Neutrophil (primary cell): ENCODE results near the gene DTX3L.
A peak's percentile ranks its signal among the peaks of the same experiment; 100 is the strongest.
"Not testable (repeated sequence)": the region's sequence is repeated elsewhere in the genome, so short reads cannot be mapped to it uniquely, and the experiment has no call there.

Experiments
- H3K27ac ChIP-seq: fragments of 200-600 bp; sonication (generic); 2 replicates; pipeline ENCODE4 v1.5.1; 2016; ENCODE audit warnings: mild to moderate bottlenecking, moderate library complexity
- H3K27me3 ChIP-seq: fragments of 200-600 bp; sonication (generic); 2 replicates; pipeline ENCODE4 v1.6.0; 2016; ENCODE audit warnings: mild to moderate bottlenecking
- H3K36me3 ChIP-seq: fragments of 200-600 bp; sonication (generic); 2 replicates; pipeline ENCODE4 v1.5.1; 2017
- H3K4me1 ChIP-seq, 2 experiments: fragments of 200-600 bp in 1 of 2; sonication (generic) in 1 of 2; 1 replicate in 1 of 2; 2 replicates in 1 of 2; pipeline versions ENCODE4 v1.5.1 to v1.6.1; 2013 to 2016; ENCODE audit warnings: low read depth in 1 of 2, low read length in 1 of 2, mild to moderate bottlenecking in 1 of 2, moderate library complexity in 1 of 2; ENCODE audit not compliant: control insufficient read depth in 1 of 2, insufficient read depth in 1 of 2
- H3K4me3 ChIP-seq, 2 experiments: fragments of 200-600 bp in 1 of 2; sonication (generic) in 1 of 2; 1 replicate in 1 of 2; 2 replicates in 1 of 2; pipeline ENCODE4 v1.5.1; 2013 to 2016; ENCODE audit warnings: low read depth in 1 of 2, low read length in 1 of 2, mild to moderate bottlenecking in 1 of 2, moderate library complexity in 1 of 2
- H3K9me3 ChIP-seq: fragments of 200-600 bp; sonication (generic); 2 replicates; pipeline ENCODE4 v1.5.1; 2016
- TF ChIP-seq, protein P1 (sequence below): fragments of 200-600 bp; sonication (generic); IDR thresholded peaks from 2 replicates; pipeline ENCODE4 v1.5.1; 2016; ENCODE audit warnings: antibody characterized with exemption

DTX3L gene

DNA sequence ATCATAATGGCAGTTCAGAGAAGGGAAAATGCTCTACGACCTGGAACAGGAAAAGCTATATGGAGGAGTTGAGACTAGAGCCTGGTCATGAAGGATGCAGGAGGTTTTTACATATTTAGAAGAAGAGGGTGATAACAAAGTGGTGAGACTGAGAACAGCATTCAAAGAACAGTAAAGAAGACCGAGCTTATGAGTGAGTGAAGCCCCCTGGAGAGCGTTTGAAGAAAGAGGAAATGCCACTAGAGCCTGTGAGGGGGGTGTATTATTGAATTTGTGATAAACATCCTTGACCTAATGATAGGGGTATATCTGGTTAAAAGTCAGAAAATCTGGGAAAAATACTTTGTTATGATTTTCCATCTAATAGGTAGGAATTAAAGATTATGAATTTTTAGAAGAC, 4.2 kb upstream of the DTX3L start:
- Histone ChIP-seq H3K36me3 (peaks cover 50% of the 10 kb centered on the region), H3K4me1 (peaks cover 14 to 20% of the 10 kb centered on the region in 2 experiments), H3K4me3 (no peak overlapping the region), H3K9me3 (no peaks in the 10 kb centered on the region), H3K27me3 (no peaks in the 10 kb centered on the region), H3K27ac (no peak overlapping the region)
- TF ChIP-seq, protein P1, sequence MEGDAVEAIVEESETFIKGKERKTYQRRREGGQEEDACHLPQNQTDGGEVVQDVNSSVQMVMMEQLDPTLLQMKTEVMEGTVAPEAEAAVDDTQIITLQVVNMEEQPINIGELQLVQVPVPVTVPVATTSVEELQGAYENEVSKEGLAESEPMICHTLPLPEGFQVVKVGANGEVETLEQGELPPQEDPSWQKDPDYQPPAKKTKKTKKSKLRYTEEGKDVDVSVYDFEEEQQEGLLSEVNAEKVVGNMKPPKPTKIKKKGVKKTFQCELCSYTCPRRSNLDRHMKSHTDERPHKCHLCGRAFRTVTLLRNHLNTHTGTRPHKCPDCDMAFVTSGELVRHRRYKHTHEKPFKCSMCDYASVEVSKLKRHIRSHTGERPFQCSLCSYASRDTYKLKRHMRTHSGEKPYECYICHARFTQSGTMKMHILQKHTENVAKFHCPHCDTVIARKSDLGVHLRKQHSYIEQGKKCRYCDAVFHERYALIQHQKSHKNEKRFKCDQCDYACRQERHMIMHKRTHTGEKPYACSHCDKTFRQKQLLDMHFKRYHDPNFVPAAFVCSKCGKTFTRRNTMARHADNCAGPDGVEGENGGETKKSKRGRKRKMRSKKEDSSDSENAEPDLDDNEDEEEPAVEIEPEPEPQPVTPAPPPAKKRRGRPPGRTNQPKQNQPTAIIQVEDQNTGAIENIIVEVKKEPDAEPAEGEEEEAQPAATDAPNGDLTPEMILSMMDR: no peak

DNA sequence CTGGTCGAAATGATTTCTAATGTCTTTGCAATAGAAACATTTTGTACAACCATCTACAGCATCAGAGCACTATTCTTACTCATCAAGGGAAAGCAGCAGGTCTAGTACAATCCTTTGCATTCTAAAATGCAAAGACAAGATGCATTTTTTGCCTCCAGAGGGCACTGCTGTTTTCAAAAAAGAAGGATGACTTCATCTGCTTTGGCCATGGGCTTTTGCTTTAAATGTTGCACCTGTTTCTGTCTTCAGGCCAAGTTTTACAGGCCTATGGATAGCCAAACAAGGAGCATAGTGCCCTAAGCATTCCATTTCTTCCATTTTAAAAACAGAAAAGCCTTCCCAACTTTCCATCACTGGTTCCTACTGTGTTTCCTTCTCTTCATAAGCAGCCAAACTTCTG, 3.5 kb upstream of the DTX3L start:
- H3K9me3 ChIP-seq: no peaks in the 10 kb centered on the region
- H3K36me3 ChIP-seq: peaks cover 44% of the 10 kb centered on the region
- no peak overlapping the region for H3K4me3 ChIP-seq
- peaks cover 22 to 26% of the 10 kb centered on the region in 2 experiments for H3K4me1 ChIP-seq
- H3K27ac ChIP-seq: peak overlapping the region; percentile 9
- H3K27me3 ChIP-seq: no peaks in the 10 kb centered on the region
- TF ChIP-seq, protein P1: no peak

DNA sequence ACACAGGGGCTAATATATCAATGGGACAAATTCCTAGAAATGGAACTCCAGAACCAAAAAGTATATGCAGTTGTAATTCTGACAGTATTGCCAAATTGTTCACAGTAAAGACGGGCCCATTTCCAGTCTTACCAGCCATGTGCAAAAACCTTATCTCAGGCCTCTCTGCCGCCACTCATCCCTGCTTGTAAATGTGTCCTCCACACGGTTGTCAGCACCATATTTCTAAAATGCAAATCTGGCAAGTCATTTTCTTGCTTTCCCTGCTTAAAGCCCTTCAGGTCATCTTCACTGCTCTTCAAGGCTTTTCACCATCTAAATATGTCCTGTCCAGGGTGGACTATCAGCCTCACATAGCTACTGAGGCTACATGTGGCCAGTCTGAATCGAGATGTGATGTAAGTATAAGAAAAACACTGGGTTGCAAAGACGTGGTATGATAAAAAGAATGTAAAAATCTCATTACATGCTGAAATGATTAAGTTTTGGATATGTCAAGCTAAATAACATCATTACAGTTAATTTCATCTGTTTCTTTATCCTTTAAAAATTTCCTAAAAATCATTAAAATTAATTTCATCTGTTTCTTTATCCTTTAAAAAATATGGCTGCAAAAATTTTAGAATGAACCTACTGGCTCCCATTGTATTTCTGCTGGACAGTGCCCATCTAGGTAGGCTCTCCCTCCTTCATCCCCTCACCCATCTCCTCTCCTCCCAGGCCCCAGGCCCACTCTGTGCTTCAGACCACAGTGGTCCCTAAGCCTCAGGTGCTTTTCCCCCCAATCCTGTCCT, 1.0 kb upstream of the DTX3L start:
- Histone ChIP-seq H3K36me3 (peaks cover 46% of the 10 kb centered on the region), H3K4me1 (peaks cover 22 to 28% of the 10 kb centered on the region in 2 experiments), H3K27ac (peak overlapping the region; percentile 92)

GRCh38 chr3:122563717-122564025, 467 bp upstream of the DTX3L start:
- Histone ChIP-seq H3K36me3 (peaks cover 46% of the 10 kb centered on the region), H3K27me3 (no peaks in the 10 kb centered on the region), H3K9me3 (no peaks in the 10 kb centered on the region), H3K4me1 (peaks cover 22 to 28% of the 10 kb centered on the region in 2 experiments), H3K27ac (peak overlapping the region; percentile 92), H3K4me3 (peak overlapping the region; percentile 92 to 93)
- TF ChIP-seq, protein P1: no peak

More for the DNA sequence above, 1.0 kb upstream of the DTX3L start:
- Histone ChIP-seq H3K4me3 (peak overlapping the region; percentile 92 to 93), H3K9me3 (no peaks in the 10 kb centered on the region), H3K27me3 (no peaks in the 10 kb centered on the region)
- TF ChIP-seq, protein P1: no peak

DNA sequence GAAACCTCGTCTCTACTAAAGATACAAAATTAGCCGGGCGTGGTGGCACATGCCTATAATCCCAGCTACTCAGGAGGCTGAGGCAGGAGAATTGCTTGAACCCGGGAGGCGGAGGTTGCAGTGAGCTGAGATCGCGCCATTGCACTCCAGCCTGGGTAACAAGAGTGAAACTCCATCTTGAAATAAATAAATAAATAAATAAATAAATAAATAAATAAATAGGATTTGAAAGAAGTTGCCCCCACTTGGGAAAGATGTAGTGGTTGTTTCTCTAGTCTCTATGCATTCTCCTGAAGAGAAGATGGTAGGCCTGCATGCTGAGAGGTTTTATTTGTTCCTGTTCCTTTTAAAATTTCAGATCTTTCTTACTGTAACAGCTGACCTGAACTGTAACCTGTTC, 4.0 kb downstream of the DTX3L start:
- Histone ChIP-seq H3K36me3 (peaks cover 77% of the 10 kb centered on the region), H3K27ac (peak overlapping the region; percentile 52), H3K4me1 (peaks cover 22 to 23% of the 10 kb centered on the region in 2 experiments)
- H3K9me3 ChIP-seq, H3K27me3 ChIP-seq, H3K4me3 ChIP-seq: not testable (repeated sequence)

DNA sequence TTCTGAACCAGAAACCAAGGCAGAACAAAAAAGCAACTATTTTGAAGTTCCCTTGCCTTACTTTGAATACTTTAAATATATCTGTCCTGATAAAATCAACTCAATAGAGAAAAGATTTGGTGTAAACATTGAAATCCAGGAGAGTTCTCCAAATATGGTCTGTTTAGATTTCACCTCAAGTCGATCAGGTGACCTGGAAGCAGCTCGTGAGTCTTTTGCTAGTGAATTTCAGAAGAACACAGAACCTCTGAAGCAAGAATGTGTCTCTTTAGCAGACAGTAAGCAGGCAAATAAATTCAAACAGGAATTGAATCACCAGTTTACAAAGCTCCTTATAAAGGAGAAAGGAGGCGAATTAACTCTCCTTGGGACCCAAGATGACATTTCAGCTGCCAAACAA, 4.6 kb downstream of the DTX3L start:
- Histone ChIP-seq H3K9me3 (no peaks in the 10 kb centered on the region), H3K4me3 (no peak overlapping the region), H3K4me1 (peaks cover 15 to 18% of the 10 kb centered on the region in 2 experiments), H3K27ac (peak overlapping the region; percentile 52), H3K36me3 (peaks cover 83% of the 10 kb centered on the region), H3K27me3 (no peaks in the 10 kb centered on the region)
- TF ChIP-seq, protein P1: no peak
